Endothelial cell of umbilical vein (primary cell): ENCODE results near the gene SAMD4A. TPM values are rescaled to one million over a fixed set of nuclear protein-coding genes. Genes with fewer than 3 reads are reported as not detected.

Source experiments
- BruUV-seq: library from RNA; stranded (reverse); fragments of 400-500 nt; replicated peaks from 2 replicates; lab custom pipeline; 2021; lab: Mats Ljungman, UMichigan
- CTCF ChIA-PET: fragments of 300-600, 350-600 bp; sonication (Branson Sonifier 250); formaldehyde crosslinking; loops from one replicate; lab custom pipeline; 2021; ENCODE audit warnings: antibody characterized with exemption, inconsistent platforms; lab: Charles Lee
- POLR2A ChIA-PET: fragments of 300-600, 350-600 bp; sonication (Branson Sonifier 250); formaldehyde crosslinking; loops from one replicate; lab custom pipeline; 2021; ENCODE audit warnings: antibody characterized with exemption, inconsistent platforms; lab: Charles Lee
- DNase-seq: peaks from one replicate; pipeline ENCODE4 v3.0.0-alpha.2; 2011; ENCODE audit warnings: low read depth, low spot score
- FAIRE-seq: peaks from 2 replicates; lab custom pipeline; 2011; peaks lifted over from hg19 to GRCh38; lab: Jason Lieb, UNC
- H2AFZ ChIP-seq: 2 replicates; pipeline ENCODE4 v1.6.0; 2012; ENCODE audit warnings: low read depth, low read length, control low read depth, inconsistent platforms
- H3K27ac ChIP-seq: 2 replicates; pipeline ENCODE4 v1.5.1; 2011; ENCODE audit warnings: low read depth, mild to moderate bottlenecking, control low read depth, low read length, moderate library complexity; ENCODE audit not compliant: insufficient read depth
- H3K27me3 ChIP-seq, 2 experiments: 2 replicates each; pipeline versions ENCODE4 v1.6.0 to v1.6.1; 2011; ENCODE audit warnings: low read length in 2 of 2, mixed read lengths in 1 of 2; ENCODE audit not compliant: control insufficient read depth in 2 of 2, insufficient read depth in 2 of 2
- H3K36me3 ChIP-seq, 2 experiments: 2 replicates in 1 of 2; 3 replicates in 1 of 2; pipeline ENCODE4 v1.5.1; 2011; ENCODE audit warnings: low read length in 2 of 2, mild to moderate bottlenecking in 1 of 2, moderate library complexity in 1 of 2; ENCODE audit not compliant: control insufficient read depth in 2 of 2, insufficient read depth in 2 of 2; ENCODE audit errors: extremely low read depth in 1 of 2
- H3K4me1 ChIP-seq: 3 replicates; pipeline ENCODE4 v1.5.1; 2011; ENCODE audit warnings: mild to moderate bottlenecking, low read length; ENCODE audit not compliant: control insufficient read depth, insufficient read depth; ENCODE audit errors: extremely low read depth
- H3K4me2 ChIP-seq: 2 replicates; pipeline ENCODE4 v1.6.1; 2011; ENCODE audit warnings: low read length, control low read depth, mixed read lengths; ENCODE audit not compliant: insufficient read depth
- H3K4me3 ChIP-seq, 3 experiments: fragments of 200-600 bp in 1 of 3; sonication (generic), shearing (Covaris generic) in 1 of 3; replicated peaks in 1 of 3; 2 replicates each; pipeline ENCODE4 v1.5.1; 2011 to 2016; ENCODE audit warnings: control low read depth in 3 of 3, low read length in 3 of 3, mild to moderate bottlenecking in 2 of 3, inconsistent platforms in 1 of 3, low read depth in 1 of 3, moderate library complexity in 1 of 3; ENCODE audit not compliant: insufficient read depth in 1 of 3
- H3K79me2 ChIP-seq: 2 replicates; pipeline ENCODE4 v1.6.0; 2012; ENCODE audit warnings: low read length, inconsistent platforms; ENCODE audit not compliant: control insufficient read depth, insufficient read depth
- H3K9ac ChIP-seq: replicated peaks from 2 replicates; pipeline ENCODE3; 2011; ENCODE audit warnings: low read length, control low read depth; ENCODE audit not compliant: insufficient read depth; ENCODE audit errors: extremely low read depth
- H3K9me1 ChIP-seq: replicated peaks from 3 replicates; pipeline ENCODE4 v1.6.0; 2011; ENCODE audit warnings: mild to moderate bottlenecking, low read length; ENCODE audit not compliant: control insufficient read depth, insufficient read depth; ENCODE audit errors: extremely low read depth
- H3K9me3 ChIP-seq: replicated peaks from 2 replicates; pipeline ENCODE4 v1.5.1; 2012; ENCODE audit warnings: low read length, inconsistent platforms; ENCODE audit not compliant: control insufficient read depth, insufficient read depth
- H4K20me1 ChIP-seq: replicated peaks from 2 replicates; pipeline ENCODE3; 2011; ENCODE audit warnings: mild to moderate bottlenecking, low read length; ENCODE audit not compliant: control insufficient read depth, insufficient read depth; ENCODE audit errors: extremely low read depth
- CTCF ChIP-seq, 2 donors: IDR thresholded peaks; 1 replicate in 1 of 2; 2 replicates in 1 of 2; pipeline ENCODE4 v1.5.1; 2011; ENCODE audit warnings: low read length in 2 of 2, mild to moderate bottlenecking in 2 of 2, moderate library complexity in 2 of 2, control low read depth in 1 of 2, inconsistent platforms in 1 of 2, low read depth in 1 of 2; ENCODE audit not compliant: insufficient read depth in 1 of 2; ENCODE audit errors: extremely low read depth in 1 of 2
- EZH2 ChIP-seq: IDR thresholded peaks from 2 replicates; pipeline ENCODE4 v1.6.1; 2012; ENCODE audit warnings: borderline replicate concordance, low read depth, mild to moderate bottlenecking, moderate library complexity, low read length, inconsistent platforms; ENCODE audit not compliant: severe bottlenecking
- POLR2AphosphoS5 ChIP-seq: IDR thresholded peaks from 2 replicates; pipeline ENCODE4 v1.6.1; 2012; ENCODE audit warnings: low read depth, mild to moderate bottlenecking, control low read depth, low read length, moderate library complexity; ENCODE audit not compliant: insufficient read depth
- dilution Hi-C: fragments of 300-500 bp; cut with MboI; formaldehyde crosslinking; loops from one replicate; pipeline ENCODE4 v1.15.0; 2019; ENCODE audit warnings: low sequenced_read_pairs; ENCODE audit not compliant: extremely low pct_ligation_motif_present
- intact Hi-C: fragments of 100-400 bp; cut with micrococcal nuclease; formaldehyde crosslinking; loops from one replicate; pipeline ENCODE4 v1.10.0; 2022
- polyA plus RNA-seq, 4 experiments: library from polyadenylated mRNA; depleted of rRNA in 3 of 4; stranded (reverse) in 3 of 4; unstranded in 1 of 4; fragments of >200 nt; gene quantifications; 2 replicates each; pipeline versions ENCODE4 v1.2.1 to v1.2.3, GENCODE V29; 2011 to 2012; ENCODE audit warnings: missing spikeins in 1 of 4
- total RNA-seq: library from RNA; stranded (reverse); gene quantifications from 2 replicates; pipeline ENCODE4 v1.2.3, GENCODE V29; 2021

SAMD4A gene
- total and polyA plus RNA-seq, 2 donors (not counting 3 experiments of a cell fraction or from before 2014, with no cell fraction given) = 37.7 to 95.3 TPM

GRCh38 chr14:54805070-54805444 lies 238.1 kb downstream of the SAMD4A start:
- FAIRE-seq (no peak), DNase-seq (no peak)
- Histone ChIP-seq H3K9me3 (no peaks in the 10 kb centered on the region), H2AFZ (no peak overlapping the region), H3K4me2 (no peak overlapping the region), H3K36me3 (no peaks in the 10 kb centered on the region), H4K20me1 (no peaks in the 10 kb centered on the region), H3K4me1 (no peaks in the 10 kb centered on the region), H3K4me3 (no peak overlapping the region), H3K79me2 (no peaks in the 10 kb centered on the region), H3K27me3 (peaks cover 0 to 2% of the 10 kb centered on the region in 2 experiments), H3K9me1 (no peaks in the 10 kb centered on the region), H3K9ac (no peak overlapping the region), H3K27ac (no peak overlapping the region)
- TF ChIP-seq EZH2 (no peak), CTCF (IDR thresholded peaks at IDR 0.05; ENCODE audit: extremely low read depth in 1 of 2, insufficient read depth in 1 of 2, low read depth in 1 of 2, low read length in 2 of 2) (no peak)
- dilution Hi-C loops (no loop called here), intact Hi-C loops (loop anchor here (1.0 to 5.0 kb wide), 3 partner anchors 250 to 439 kb away; partner anchors contain the start of gene CGRRF1)
- ChIA-PET POLR2A (no interaction called here), CTCF (interaction anchor here (1.1 to 5.9 kb wide), 15 partner anchors 11 to 456 kb away, joined by 3 to 70 read pairs (median 6); no protein-coding TSS in a partner anchor)
- BruUV-seq = no TSS peak

- FAIRE-seq = peak; percentile 78
Measured at GRCh38 chr14:54805445-54806322, 238.8 kb downstream of the SAMD4A start.

More at GRCh38 chr14:54805445-54806322, 238.8 kb downstream of the SAMD4A start:
- intact Hi-C loops (loop anchor here (1.0 to 5.0 kb wide), 5 partner anchors 88 to 439 kb away; partner anchors contain the start of gene CGRRF1), dilution Hi-C loops (no loop called here)
- Histone ChIP-seq H3K9me1 (no peaks in the 10 kb centered on the region), H3K79me2 (no peaks in the 10 kb centered on the region), H3K4me2 (no peak overlapping the region), H3K36me3 (no peaks in the 10 kb centered on the region), H3K4me3 (no peak overlapping the region), H2AFZ (peak overlapping the region; percentile 29), H3K4me1 (no peaks in the 10 kb centered on the region), H3K9me3 (no peaks in the 10 kb centered on the region), H4K20me1 (no peaks in the 10 kb centered on the region), H3K9ac (no peak overlapping the region), H3K27me3 (peaks cover 0 to 2% of the 10 kb centered on the region in 2 experiments), H3K27ac (no peak overlapping the region)
- BruUV-seq = no TSS peak
- TF ChIP-seq CTCF (IDR thresholded peaks at IDR 0.05; ENCODE audit: extremely low read depth in 1 of 2, insufficient read depth in 1 of 2, low read depth in 1 of 2, low read length in 2 of 2) = peak; percentile 90 to 95
- TF ChIP-seq POLR2AphosphoS5 = no peak
- peak; percentile 81 for DNase-seq
- POLR2A ChIA-PET = no interaction called here
- CTCF ChIA-PET = interaction anchor here (0.5 to 5.9 kb wide), 33 partner anchors 9 to 439 kb away, joined by 3 to 70 read pairs (median 4); partner anchors contain the start of gene CGRRF1
